ENCODE data around the gene CDA. TPM values are rescaled to one million over a fixed set of nuclear protein-coding genes. Genes with fewer than 3 reads are reported as not detected.

The CDA gene
- total RNA-seq = 2.0 TPM
- long read RNA-seq, partial matches to known transcripts = 1 of 3 reads
- long read RNA-seq, other reads (novel, unspliced or antisense) = 0 of 3 reads

DNA sequence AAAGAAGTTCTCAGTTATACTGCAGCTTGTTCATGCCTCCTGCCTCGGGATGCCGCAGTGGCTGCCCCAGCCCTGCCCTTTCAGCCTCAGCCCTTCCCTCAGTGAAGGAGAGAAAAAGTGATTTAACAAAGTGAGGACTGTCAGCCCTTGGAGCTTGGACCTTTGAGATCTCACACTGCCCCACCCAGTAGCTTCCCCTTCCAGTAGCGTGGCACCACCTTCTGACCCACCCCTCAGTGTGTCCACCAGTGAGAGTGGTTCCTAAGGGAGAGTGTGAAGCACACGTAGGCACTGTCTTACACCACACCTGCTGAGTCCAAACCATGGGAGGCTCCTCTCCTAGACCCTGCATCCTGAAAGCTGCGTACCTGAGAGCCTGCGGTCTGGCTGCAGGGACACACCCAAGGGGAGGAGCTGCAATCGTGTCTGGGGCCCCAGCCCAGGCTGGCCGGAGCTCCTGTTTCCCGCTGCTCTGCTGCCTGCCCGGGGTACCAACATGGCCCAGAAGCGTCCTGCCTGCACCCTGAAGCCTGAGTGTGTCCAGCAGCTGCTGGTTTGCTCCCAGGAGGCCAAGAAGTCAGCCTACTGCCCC is at the start of gene CDA:
Gene CDA, plus strand, starts transcription at position 464 of the 592 bp plus-strand sequence. Its CDS starts 33 bp downstream, at position 497.
- TF ChIP-seq, protein P1, sequence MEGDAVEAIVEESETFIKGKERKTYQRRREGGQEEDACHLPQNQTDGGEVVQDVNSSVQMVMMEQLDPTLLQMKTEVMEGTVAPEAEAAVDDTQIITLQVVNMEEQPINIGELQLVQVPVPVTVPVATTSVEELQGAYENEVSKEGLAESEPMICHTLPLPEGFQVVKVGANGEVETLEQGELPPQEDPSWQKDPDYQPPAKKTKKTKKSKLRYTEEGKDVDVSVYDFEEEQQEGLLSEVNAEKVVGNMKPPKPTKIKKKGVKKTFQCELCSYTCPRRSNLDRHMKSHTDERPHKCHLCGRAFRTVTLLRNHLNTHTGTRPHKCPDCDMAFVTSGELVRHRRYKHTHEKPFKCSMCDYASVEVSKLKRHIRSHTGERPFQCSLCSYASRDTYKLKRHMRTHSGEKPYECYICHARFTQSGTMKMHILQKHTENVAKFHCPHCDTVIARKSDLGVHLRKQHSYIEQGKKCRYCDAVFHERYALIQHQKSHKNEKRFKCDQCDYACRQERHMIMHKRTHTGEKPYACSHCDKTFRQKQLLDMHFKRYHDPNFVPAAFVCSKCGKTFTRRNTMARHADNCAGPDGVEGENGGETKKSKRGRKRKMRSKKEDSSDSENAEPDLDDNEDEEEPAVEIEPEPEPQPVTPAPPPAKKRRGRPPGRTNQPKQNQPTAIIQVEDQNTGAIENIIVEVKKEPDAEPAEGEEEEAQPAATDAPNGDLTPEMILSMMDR (IDR thresholded peaks at IDR 0.05; ENCODE audit: borderline replicate concordance) = no peak
- peak within 1 kb of the TSS; percentile 58 for H3K4me3 ChIP-seq
- intact Hi-C loops (cut with micrococcal nuclease) = no loop called here
- no peaks in the 10 kb centered on the region for H3K9me3 ChIP-seq (replicated peaks)
- H3K27ac ChIP-seq (replicated peaks) = peak within 1 kb of the TSS; percentile 79
- H3K4me1 ChIP-seq = peaks cover 18% of the 10 kb centered on the region
- no peaks in the 10 kb centered on the region for H3K36me3 ChIP-seq
- H3K27me3 ChIP-seq (ENCODE audit: low read depth) = peaks cover 76% of the 10 kb centered on the region
- DNase-seq = peak; percentile 25

DNA sequence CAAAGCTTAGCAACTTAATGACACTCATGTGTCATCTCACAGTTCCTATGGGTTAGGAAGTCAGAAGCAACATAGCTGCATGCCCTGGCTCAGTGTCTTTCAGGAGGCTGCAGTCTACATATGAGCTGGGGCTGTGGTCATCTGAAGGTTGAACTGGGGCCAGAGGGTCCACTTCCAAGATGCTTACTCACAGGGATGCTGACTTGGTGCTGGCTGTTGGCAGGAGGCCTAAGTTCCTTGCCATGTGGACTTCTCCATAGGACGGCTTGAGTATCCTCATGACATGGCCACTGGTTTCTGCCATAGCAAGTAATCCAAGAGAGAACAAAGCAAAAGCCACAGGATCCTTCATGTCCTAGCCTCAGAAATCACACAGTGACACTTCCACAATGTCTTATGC is 48.6 kb upstream of the CDA start:
- H3K27ac ChIP-seq (replicated peaks) = no peak overlapping the region
- no peak overlapping the region for H3K4me3 ChIP-seq
- H3K36me3 ChIP-seq = no peaks in the 10 kb centered on the region
- intact Hi-C loops (cut with micrococcal nuclease) = no loop called here
- TF ChIP-seq, protein P1 (IDR thresholded peaks at IDR 0.05; ENCODE audit: borderline replicate concordance) = no peak
- H3K9me3 ChIP-seq (replicated peaks) = no peaks in the 10 kb centered on the region
- no peaks in the 10 kb centered on the region for H3K4me1 ChIP-seq
- no peak for DNase-seq
- H3K27me3 ChIP-seq (ENCODE audit: low read depth) = peaks cover 48% of the 10 kb centered on the region

DNA sequence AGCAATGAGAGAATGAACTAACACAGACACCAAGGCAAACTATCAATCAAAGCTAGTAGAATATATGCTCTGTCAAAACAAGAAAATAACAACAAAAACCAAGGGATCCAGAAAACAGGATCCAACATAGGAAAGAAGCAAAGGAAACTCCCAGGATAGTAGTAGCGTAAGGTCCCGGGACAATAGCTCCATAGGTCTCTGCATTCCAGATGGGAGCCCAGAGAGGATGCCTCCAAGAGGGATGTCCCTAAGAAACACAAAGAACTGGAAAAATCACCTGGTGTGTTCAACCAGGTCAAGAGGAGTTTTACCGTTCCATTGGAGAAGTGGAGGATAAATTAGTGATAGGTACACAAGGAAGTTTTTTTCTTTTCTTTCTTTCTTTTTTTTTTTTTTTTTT is 42.3 kb upstream of the CDA start:
- intact Hi-C loops (cut with micrococcal nuclease) = no loop called here
- DNase-seq = no peak
- H3K4me3 ChIP-seq = no peak overlapping the region
- no peaks in the 10 kb centered on the region for H3K36me3 ChIP-seq
- H3K4me1 ChIP-seq = peaks cover 8% of the 10 kb centered on the region
- H3K27me3 ChIP-seq (ENCODE audit: low read depth) = peaks cover 94% of the 10 kb centered on the region
- H3K27ac ChIP-seq (replicated peaks) = no peak overlapping the region
- H3K9me3 ChIP-seq (replicated peaks) = no peaks in the 10 kb centered on the region
- TF ChIP-seq, protein P1 (IDR thresholded peaks at IDR 0.05; ENCODE audit: borderline replicate concordance) = no peak

DNA sequence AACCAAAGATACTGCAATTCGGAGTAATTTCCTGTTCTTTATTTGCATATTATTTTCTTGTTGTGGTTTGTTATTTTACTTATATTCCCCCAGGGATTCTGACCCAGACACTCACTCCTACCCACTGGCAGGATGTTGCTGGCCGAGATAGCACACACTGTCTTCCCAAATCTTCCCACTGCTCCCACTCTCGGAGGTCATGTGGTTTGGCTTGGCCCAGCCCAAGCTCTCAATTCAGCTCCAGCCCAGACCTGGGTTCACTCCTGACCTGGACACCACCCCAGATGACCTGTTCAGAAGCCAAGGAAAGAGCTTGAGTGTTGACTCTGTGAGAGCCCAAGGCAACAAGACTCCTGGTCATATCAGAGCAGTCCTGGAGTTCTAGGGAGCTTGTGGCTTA is 37.7 kb upstream of the CDA start:
- H3K27ac ChIP-seq (replicated peaks) = peak overlapping the region; percentile 71
- H3K36me3 ChIP-seq = no peaks in the 10 kb centered on the region
- peaks cover 49% of the 10 kb centered on the region for H3K4me1 ChIP-seq
- TF ChIP-seq, protein P1 (IDR thresholded peaks at IDR 0.05; ENCODE audit: borderline replicate concordance) = no peak
- peaks cover 88% of the 10 kb centered on the region for H3K27me3 ChIP-seq (ENCODE audit: low read depth)
- H3K9me3 ChIP-seq (replicated peaks) = no peaks in the 10 kb centered on the region
- H3K4me3 ChIP-seq = peak overlapping the region; percentile 67
- no peak for DNase-seq
- intact Hi-C loops (cut with micrococcal nuclease) = no loop called here

DNA sequence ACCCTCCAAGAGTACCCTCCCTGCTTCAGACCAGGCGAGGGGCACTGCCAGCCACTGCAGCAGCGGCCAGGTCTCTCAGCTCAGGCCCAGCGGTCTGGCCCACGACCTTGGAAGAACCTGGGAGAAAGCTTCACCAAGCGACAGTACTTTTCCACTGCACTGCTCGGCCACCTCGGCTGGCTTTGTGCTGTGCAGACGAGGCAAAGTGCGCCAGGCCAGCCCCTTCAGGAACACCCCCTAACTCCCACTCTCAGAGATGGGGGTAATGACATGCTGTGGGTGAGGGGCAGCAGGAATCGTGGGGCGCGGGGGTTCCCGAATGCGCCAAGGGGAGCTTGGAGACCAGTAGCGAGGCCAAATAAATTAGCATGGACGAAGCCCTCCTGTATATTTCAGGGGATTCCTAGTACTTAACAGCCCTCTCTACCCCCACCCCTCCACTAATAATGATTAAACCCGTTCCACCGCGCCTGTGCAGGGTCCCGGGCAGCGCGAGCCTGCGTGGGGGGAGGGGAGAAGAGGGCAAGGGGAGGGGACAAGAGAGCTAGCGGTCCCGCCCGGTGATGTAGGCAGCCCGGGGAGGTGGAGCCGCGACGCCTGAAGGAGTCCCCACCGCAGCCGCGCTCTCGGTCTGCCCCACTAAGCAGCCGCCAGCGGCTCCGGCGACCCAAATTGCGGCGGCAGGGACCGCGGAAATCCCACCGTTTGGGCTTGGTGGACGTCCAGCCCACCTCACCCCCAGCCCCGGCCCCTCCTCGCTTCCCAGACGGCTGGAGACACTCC is 36.8 kb upstream of the CDA start, which contains the start of gene FAM43B:
Gene FAM43B, plus strand, starts transcription at position 629 of the 783 bp plus-strand sequence. CDS start 401 bp downstream, outside the sequence.
- peak; percentile 87 for DNase-seq
- H3K27ac ChIP-seq (replicated peaks) = peak within 1 kb of the TSS; percentile 71
- intact Hi-C loops (cut with micrococcal nuclease) = no loop called here
- H3K27me3 ChIP-seq (ENCODE audit: low read depth) = peaks cover 80% of the 10 kb centered on the region
- no peaks in the 10 kb centered on the region for H3K36me3 ChIP-seq
- TF ChIP-seq, protein P1 (IDR thresholded peaks at IDR 0.05; ENCODE audit: borderline replicate concordance) = no peak
- H3K9me3 ChIP-seq (replicated peaks) = no peaks in the 10 kb centered on the region
- peak within 1 kb of the TSS; percentile 67 for H3K4me3 ChIP-seq
- H3K4me1 ChIP-seq = peaks cover 49% of the 10 kb centered on the region
